HG03196 (cell line): ENCODE data around the gene OSBPL2.

Source experiments
- ATAC-seq: cut with Tn5 transposase; IDR thresholded peaks from one replicate; pipeline ENCODE4 v1.9.1; 2021; ENCODE audit not compliant: unreplicated experiment

OSBPL2 gene

DNA sequence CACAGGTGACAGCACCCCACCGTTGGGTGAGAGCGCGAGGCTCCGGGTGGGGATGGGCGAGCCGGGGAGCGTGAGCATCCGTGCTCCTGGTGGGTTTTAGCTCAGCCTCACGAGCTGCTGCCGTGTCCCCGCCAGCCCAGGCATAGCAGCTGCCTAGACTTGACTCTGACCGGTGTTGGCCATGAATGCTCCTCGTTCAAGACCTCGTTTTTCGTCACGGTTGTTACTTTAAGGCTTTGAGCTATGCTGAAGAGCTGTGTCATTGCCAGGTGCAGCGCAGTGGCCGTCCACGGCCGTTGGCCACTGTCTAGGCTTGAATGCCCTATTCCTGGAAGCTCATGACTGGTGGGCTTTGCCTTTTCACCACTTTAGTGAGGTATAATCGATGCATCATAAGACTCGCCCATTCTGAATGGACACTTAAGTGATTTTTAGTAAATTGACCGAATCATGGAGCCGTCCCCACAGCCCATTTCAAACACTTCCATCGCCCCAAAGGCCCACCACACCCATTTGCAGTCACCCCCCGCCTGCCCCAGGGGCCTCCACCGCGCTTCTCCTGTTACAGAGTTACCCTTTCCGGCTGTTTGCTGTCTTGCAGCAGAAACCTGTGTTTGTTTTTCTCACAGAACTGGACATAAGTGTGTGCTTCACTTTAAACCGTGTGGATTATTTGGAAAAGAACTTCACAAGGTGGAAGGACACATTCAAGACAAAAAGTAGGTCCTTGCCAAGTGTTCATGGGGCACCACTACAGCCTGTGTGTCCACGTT, 43.0 kb downstream of the OSBPL2 start:
- no peak for ATAC-seq

DNA sequence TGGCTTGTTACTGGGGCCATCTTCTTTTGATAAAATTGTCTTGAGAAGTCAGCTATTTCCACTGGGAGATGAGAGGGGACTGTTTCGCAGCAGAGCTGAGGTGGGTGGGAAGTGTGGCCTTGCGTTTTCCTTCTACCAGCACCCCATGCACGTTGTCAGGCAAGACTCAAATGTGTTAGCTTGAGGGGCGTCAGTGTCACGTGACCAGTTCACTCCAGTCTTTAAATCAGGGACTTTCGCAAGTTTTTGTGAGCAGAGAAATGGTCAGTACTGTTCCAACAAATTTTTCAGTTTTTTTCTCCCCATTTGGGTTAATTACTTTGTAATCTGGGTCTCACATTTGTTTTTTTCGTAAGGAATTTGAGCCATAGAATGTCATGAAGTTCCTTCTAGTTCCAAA, 43.8 kb downstream of the OSBPL2 start:
- ATAC-seq = no peak

GRCh38 chr20:62282877-62283503, 44.7 kb downstream of the OSBPL2 start:
- no peak for ATAC-seq

DNA sequence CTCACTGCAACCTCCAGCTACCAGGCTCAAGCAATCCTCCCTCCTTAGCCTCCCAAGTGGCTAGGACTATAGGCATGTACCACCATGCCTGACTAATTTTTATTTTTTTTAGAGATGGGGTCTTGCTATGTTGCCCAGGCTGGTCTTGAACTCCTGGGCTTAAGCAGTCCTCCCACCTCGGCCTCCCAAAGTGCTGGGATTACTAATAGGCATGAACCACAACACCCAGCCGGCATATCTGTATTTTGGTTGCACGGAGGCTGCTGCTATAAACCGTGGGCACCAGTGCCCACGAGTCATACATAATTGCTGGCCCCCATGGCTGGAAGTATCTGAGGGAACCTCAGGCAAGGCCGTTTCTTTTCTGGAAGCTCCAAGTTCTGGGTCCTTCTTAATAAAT, 46.1 kb downstream of the OSBPL2 start:
- ATAC-seq = no peak

- ATAC-seq = no peak
Observed at GRCh38 chr20:62285151-62285550, 46.8 kb downstream of the OSBPL2 start.

- no peak for ATAC-seq
Observed at GRCh38 chr20:62285722-62286121, 47.4 kb downstream of the OSBPL2 start.

GRCh38 chr20:62286493-62287064, 48.3 kb downstream of the OSBPL2 start:
- ATAC-seq = no peak

DNA sequence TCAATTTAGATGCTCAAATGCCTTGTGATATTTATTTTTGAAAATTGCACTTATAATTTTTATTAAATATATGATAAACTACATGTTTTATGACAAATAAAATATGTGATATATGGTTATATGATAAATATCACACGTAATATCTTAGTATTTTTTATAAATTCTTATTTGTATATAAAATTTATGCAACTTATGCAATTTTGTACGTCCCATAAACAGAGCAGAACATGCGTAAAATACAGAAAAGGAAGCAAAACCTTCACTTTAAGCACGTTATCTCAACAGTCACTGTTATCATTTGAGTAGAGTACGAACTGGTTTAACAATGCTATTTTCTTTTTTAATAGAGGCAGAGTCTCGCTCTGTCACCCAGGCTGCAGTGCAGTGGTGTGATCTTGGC, 48.8 kb downstream of the OSBPL2 start:
- ATAC-seq = no peak

DNA sequence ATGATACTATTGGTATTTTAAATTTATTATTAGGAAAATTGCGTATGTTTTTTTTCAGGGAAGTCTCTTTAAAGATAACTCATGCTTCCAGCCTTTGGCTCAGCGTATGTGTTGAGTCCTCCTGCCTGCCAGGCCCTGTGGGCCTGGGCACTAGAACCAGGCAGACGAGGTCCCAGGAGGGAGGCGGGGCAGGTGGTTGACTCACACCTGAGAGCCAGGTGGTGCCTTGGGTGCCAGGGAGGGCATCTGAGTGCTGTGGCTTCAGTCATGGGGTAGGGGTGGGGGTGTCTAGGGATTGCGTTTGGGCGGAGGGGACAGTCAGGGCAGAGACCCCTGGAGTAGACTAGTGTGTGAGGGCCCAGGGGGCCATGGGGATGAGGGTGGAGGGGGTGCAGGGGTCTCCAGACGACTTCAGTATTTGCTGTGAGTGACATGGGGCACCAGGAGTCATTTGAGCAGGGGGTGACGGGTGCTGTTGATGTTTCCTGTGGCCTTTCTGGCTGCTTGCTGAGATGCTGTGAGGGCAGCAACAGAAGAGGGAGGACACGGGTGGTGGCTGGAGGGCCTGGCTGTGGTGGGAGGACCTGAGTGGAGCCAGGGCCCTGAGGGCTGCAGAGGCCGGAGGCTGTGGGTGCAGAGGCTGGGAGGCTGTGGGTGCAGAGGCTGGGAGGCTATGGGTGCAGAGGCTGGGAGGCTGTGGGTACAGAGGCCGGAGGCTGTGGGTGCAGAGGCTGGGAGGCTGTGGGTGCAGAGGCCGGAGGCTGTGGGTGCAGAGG, 49.6 kb downstream of the OSBPL2 start:
- ATAC-seq = no peak

DNA sequence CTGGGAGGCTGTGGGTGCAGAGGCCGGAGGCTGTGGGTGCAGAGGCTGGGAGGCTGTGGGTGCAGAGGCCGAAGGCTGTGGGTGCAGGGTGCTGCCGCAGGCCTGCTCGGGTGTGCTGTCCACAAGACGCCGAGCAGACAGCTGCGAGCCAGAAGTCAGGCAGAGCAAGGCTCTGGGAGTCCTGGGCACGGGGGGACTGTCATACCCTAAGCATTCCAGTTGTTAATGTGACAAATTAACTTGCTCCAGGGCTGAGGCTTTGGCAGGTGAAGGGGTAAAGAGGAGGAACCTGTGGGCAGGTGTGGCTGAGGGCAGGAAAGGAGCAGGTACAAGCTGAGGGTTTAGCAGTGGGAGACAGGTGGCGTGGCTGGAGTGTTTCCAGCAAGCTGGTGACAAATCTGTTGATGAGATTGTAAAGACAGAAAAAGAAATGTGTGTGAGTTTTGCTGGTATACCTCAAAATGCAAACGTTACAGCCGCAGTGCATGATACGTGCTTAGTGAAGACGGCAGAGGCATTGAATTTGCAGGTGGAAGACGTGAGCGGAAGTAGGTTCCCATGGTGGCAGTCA, 50.3 kb downstream of the OSBPL2 start:
- ATAC-seq = no peak

- ATAC-seq = no peak
Observed at GRCh38 chr20:62289131-62289530, 50.8 kb downstream of the OSBPL2 start.

DNA sequence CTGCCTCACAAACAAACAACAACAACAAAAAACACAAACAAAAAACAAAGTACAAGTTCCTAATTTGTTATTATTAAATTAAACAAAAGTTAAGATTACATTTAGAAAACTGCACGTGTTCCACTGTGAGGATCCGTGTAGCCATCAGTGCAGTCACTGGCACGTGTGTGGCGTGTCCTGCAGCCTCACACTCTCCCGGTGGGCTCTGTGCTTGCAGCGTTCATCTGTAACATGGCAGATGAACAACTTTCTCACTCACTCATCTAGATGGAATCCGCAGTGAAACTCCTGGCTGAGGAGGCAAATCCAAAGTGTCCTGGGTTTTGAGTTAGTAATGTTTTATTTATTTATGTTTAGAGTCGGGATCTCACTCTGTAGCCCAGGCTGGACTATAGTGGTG, 51.6 kb downstream of the OSBPL2 start:
- no peak for ATAC-seq

GRCh38 chr20:62291251-62292066, 53.1 kb downstream of the OSBPL2 start:
- ATAC-seq = no peak

GRCh38 chr20:62292108-62292507, 53.8 kb downstream of the OSBPL2 start:
- no peak for ATAC-seq

- ATAC-seq = no peak
Observed at GRCh38 chr20:62293111-62293784, 54.9 kb downstream of the OSBPL2 start.

DNA sequence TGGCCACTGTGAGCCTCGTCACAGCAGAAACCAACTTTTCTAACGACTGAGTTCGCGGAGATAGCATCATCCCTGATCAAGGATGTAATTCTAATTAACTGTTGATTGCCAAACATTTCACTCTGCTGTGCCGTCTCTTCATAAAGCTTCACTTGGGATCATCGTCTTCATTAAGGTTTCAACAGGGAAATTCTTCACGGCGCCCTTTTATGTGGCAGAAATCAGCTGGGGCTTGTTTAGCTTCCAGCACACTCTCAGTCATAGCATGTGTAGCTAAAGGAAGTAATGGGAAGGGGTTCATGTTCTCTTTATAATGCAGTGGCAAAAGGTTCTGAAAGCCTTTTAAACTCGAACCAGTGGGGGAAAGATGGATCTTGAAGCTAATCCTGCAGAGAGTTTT, 55.6 kb downstream of the OSBPL2 start:
- no peak for ATAC-seq

- no peak for ATAC-seq
Observed at GRCh38 chr20:62294516-62294915, 56.2 kb downstream of the OSBPL2 start.

GRCh38 chr20:62296724-62297448, 58.6 kb downstream of the OSBPL2 start:
- no peak for ATAC-seq
